ENCODE results near the gene HMCN1. TPM values are rescaled to one million over a fixed set of nuclear protein-coding genes. Genes with fewer than 3 reads are reported as not detected.

Gene HMCN1
- total RNA-seq, 1 experiment from 2014 or later = 0.12 TPM

DNA sequence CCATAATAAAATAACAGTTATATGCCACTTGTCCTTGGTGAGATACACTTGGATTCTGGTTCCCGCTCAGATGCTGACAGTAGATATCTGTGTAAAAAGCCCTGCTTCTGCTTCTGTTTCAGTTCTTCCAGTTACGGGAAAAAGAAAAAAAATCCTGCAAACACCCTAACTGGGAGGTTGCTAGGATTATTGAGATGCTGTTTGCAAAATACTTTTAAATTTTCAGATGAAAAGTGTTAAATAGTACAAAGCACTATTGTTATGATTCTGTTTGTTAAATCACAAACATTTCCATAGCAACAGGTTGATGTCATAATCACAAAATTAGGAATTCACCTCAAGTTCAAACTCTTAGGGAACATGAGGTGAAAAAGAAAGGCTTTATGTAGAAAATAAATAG, 232.3 kb downstream of the HMCN1 start:
- Mint-ChIP-seq H3K4me1 (ENCODE audit: insufficient read depth, unreplicated experiment) (peaks cover 7% of the 10 kb centered on the region), H3K36me3 (ENCODE audit: insufficient read depth, unreplicated experiment) (no peaks in the 10 kb centered on the region), H3K4me3 (ENCODE audit: unreplicated experiment) (no peak overlapping the region), H3K9me3 (ENCODE audit: unreplicated experiment) (no peaks in the 10 kb centered on the region), H3K27me3 (ENCODE audit: insufficient read depth, unreplicated experiment) (no peaks in the 10 kb centered on the region), H3K27ac (ENCODE audit: low read depth, unreplicated experiment) (no peak overlapping the region)
- no TSS peak for BruUV-seq (replicated peaks)
- intact Hi-C loops (cut with micrococcal nuclease) = no loop called here
- TF ChIP-seq, protein P1, sequence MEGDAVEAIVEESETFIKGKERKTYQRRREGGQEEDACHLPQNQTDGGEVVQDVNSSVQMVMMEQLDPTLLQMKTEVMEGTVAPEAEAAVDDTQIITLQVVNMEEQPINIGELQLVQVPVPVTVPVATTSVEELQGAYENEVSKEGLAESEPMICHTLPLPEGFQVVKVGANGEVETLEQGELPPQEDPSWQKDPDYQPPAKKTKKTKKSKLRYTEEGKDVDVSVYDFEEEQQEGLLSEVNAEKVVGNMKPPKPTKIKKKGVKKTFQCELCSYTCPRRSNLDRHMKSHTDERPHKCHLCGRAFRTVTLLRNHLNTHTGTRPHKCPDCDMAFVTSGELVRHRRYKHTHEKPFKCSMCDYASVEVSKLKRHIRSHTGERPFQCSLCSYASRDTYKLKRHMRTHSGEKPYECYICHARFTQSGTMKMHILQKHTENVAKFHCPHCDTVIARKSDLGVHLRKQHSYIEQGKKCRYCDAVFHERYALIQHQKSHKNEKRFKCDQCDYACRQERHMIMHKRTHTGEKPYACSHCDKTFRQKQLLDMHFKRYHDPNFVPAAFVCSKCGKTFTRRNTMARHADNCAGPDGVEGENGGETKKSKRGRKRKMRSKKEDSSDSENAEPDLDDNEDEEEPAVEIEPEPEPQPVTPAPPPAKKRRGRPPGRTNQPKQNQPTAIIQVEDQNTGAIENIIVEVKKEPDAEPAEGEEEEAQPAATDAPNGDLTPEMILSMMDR (IDR thresholded peaks at IDR 0.05; ENCODE audit: unreplicated experiment) = no peak
- CTCF ChIA-PET = no interaction called here
- POLR2A ChIA-PET = interaction anchor here (0.7 kb wide), 1 partner anchor 86 kb away, joined by 3 read pairs; no protein-coding TSS in a partner anchor
- no peak for DNase-seq (ENCODE audit: unreplicated experiment)

DNA sequence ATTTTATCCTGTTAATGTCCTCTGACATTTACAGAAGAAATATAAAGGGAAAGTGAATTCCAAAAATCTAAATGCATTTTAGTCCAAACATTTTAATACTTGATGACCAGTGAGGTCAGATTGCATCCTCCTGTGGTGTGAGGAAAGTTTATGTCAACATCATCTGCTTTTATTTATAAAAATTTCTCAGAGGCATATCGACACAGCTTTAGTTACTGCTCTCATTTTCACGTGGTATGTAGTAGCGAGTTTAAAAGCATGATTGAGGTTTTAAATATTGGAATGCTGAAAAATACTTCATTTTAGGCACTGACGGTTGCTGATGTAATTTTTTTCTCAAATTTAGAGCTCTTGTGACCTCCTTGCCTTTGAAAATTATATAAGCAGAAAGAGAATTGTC, 234.8 kb downstream of the HMCN1 start:
- Mint-ChIP-seq H3K36me3 (ENCODE audit: insufficient read depth, unreplicated experiment) (no peaks in the 10 kb centered on the region), H3K9me3 (ENCODE audit: unreplicated experiment) (no peaks in the 10 kb centered on the region), H3K4me1 (ENCODE audit: insufficient read depth, unreplicated experiment) (peaks cover 20% of the 10 kb centered on the region), H3K27me3 (ENCODE audit: insufficient read depth, unreplicated experiment) (no peaks in the 10 kb centered on the region), H3K4me3 (ENCODE audit: unreplicated experiment) (no peak overlapping the region), H3K27ac (ENCODE audit: low read depth, unreplicated experiment) (no peak overlapping the region)
- no peak for DNase-seq (ENCODE audit: unreplicated experiment)
- CTCF ChIA-PET = interaction anchor here (0.7 to 1.2 kb wide), 2 partner anchors 32 to 243 kb away, joined by 3 read pairs; no protein-coding TSS in a partner anchor
- TF ChIP-seq, protein P1 (IDR thresholded peaks at IDR 0.05; ENCODE audit: unreplicated experiment) = no peak
- no TSS peak for BruUV-seq (replicated peaks)
- intact Hi-C loops (cut with micrococcal nuclease) = no loop called here
- POLR2A ChIA-PET = interaction anchor here (0.9 to 1.1 kb wide), 2 partner anchors 10 to 14 kb away, joined by 3 read pairs; no protein-coding TSS in a partner anchor

DNA sequence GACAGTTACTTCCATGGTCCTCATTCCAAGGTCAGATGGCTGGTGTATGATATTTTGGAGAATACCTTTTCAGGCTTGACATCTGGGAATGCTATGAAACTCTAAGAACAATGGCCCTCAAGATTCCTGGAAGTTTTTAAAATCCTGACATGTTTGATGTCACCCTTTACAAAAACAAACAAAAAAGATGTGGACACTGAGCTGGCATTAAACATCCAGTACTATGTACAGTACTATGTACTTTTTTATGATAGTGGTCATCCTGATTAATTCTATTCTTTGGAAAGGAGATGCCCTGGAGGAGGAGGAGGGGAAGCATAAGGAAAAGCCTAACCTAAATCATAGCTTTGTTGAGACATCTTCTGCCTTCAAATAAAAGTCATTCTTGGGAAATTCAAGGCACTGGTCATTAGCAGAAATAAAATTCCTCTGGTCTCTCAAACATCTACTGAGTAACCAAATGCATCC, 235.4 kb downstream of the HMCN1 start:
- no TSS peak for BruUV-seq (replicated peaks)
- Mint-ChIP-seq H3K27me3 (ENCODE audit: insufficient read depth, unreplicated experiment) (peaks cover under 1% of the 10 kb centered on the region), H3K27ac (ENCODE audit: low read depth, unreplicated experiment) (no peak overlapping the region), H3K4me3 (ENCODE audit: unreplicated experiment) (no peak overlapping the region), H3K36me3 (ENCODE audit: insufficient read depth, unreplicated experiment) (no peaks in the 10 kb centered on the region), H3K4me1 (ENCODE audit: insufficient read depth, unreplicated experiment) (peaks cover 23% of the 10 kb centered on the region), H3K9me3 (ENCODE audit: unreplicated experiment) (no peaks in the 10 kb centered on the region)
- TF ChIP-seq, protein P1 (IDR thresholded peaks at IDR 0.05; ENCODE audit: unreplicated experiment) = no peak
- POLR2A ChIA-PET = interaction anchor here (0.6 to 1.1 kb wide), 3 partner anchors 8 to 212 kb away, joined by 3 to 4 read pairs (median 3); no protein-coding TSS in a partner anchor
- DNase-seq (ENCODE audit: unreplicated experiment) = no peak
- intact Hi-C loops (cut with micrococcal nuclease) = no loop called here
- CTCF ChIA-PET = interaction anchor here (0.7 to 0.8 kb wide), 3 partner anchors 9 to 244 kb away, joined by 3 to 4 read pairs (median 3); no protein-coding TSS in a partner anchor

DNA sequence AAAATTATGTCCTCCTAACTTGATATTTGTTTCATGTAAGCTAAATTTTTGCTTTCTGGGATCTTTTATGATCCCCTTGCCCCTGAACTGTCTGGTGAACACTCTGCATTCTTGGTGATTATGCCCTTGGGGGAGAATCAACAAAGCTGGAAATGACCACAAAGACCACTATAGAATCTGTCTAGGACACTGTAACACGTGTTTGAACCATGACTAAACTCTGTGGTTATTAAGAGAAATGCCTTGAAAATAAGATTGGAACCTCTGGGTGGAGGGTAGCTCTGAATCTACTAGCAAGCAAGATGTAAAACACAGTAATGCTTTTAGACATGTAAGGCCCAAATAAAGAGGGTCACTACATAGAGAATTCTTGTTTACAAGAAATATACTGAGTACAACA, 237.5 kb downstream of the HMCN1 start:
- CTCF ChIA-PET = no interaction called here
- Mint-ChIP-seq H3K9me3 (ENCODE audit: unreplicated experiment) (no peaks in the 10 kb centered on the region), H3K36me3 (ENCODE audit: insufficient read depth, unreplicated experiment) (no peaks in the 10 kb centered on the region), H3K27ac (ENCODE audit: low read depth, unreplicated experiment) (no peak overlapping the region), H3K4me3 (ENCODE audit: unreplicated experiment) (no peak overlapping the region), H3K4me1 (ENCODE audit: insufficient read depth, unreplicated experiment) (peaks cover 27% of the 10 kb centered on the region), H3K27me3 (ENCODE audit: insufficient read depth, unreplicated experiment) (peaks cover 12% of the 10 kb centered on the region)
- POLR2A ChIA-PET = interaction anchor here (0.6 kb wide), 1 partner anchor 120 kb away, joined by 3 read pairs; no protein-coding TSS in a partner anchor
- no TSS peak for BruUV-seq (replicated peaks)
- DNase-seq (ENCODE audit: unreplicated experiment) = peak; percentile 42
- TF ChIP-seq, protein P1 (IDR thresholded peaks at IDR 0.05; ENCODE audit: unreplicated experiment) = no peak
- intact Hi-C loops (cut with micrococcal nuclease) = no loop called here
